HepG2 (cell line): ENCODE results near the gene MPV17L2. TPM values are rescaled to one million over a fixed set of nuclear protein-coding genes. Genes with fewer than 3 reads are reported as not detected.
A peak's percentile ranks its signal among the peaks of the same experiment; 100 is the strongest.

ENCODE experiments used
- ATF7 ChIP-seq, 2 experiments: fragments of 450-650 bp in 1 of 2; sonication (generic) in 1 of 2; formaldehyde crosslinking in 1 of 2; IDR thresholded peaks; 2 replicates each; pipeline versions ENCODE4 v1.4.0 to v1.6.1; 2016 to 2020; ENCODE audit warnings: antibody characterized with exemption in 1 of 2, mild to moderate bottlenecking in 1 of 2, missing genetic modification reagents in 1 of 2
- CBX2 ChIP-seq, 2 experiments: fragments of 200-600 bp in 1 of 2; sonication (generic); formaldehyde crosslinking in 1 of 2; IDR thresholded peaks; 2 replicates each; pipeline versions ENCODE4 v1.7.0 to v1.8.1; 2018 to 2022; ENCODE audit warnings: low read depth in 2 of 2, low read length in 1 of 2, mild to moderate bottlenecking in 1 of 2, missing genetic modification reagents in 1 of 2
- CREM ChIP-seq, 2 experiments: sonication (generic) in 1 of 2; formaldehyde crosslinking in 1 of 2; IDR thresholded peaks; 2 replicates each; pipeline versions ENCODE4 v1.4.0 to v1.6.1; 2016 to 2020; ENCODE audit warnings: antibody characterized with exemption in 1 of 2, mild to moderate bottlenecking in 1 of 2, missing genetic modification reagents in 1 of 2
- FLYWCH1 ChIP-seq: sonication (generic); formaldehyde crosslinking; IDR thresholded peaks from 2 replicates; pipeline ENCODE4 v1.8.1; 2023; ENCODE audit warnings: mild to moderate bottlenecking, missing genetic modification reagents
- HDAC2 ChIP-seq: sonication (generic); formaldehyde crosslinking; IDR thresholded peaks from 2 replicates; pipeline ENCODE4 v1.4.0; 2020; ENCODE audit warnings: missing genetic modification reagents
- KDM2A ChIP-seq: sonication (generic); formaldehyde crosslinking; IDR thresholded peaks from 2 replicates; pipeline ENCODE4 v1.4.0; 2020; ENCODE audit warnings: low read depth, missing genetic modification reagents, borderline replicate concordance
- KLF16 ChIP-seq, 2 experiments: sonication (generic) in 1 of 2; formaldehyde crosslinking in 1 of 2; IDR thresholded peaks; 2 replicates each; pipeline versions ENCODE4 v1.6.1 to v1.8.0; 2016 to 2023; ENCODE audit warnings: missing genetic modification reagents in 2 of 2, missing compliant biosample characterization in 1 of 2
- MIER3 ChIP-seq: IDR thresholded peaks from 2 replicates; pipeline ENCODE4 v1.6.1; 2016; ENCODE audit warnings: missing compliant biosample characterization, borderline replicate concordance
- NR2F6 ChIP-seq, 2 experiments: IDR thresholded peaks; 2 replicates each; pipeline ENCODE4 v1.6.1; 2016; ENCODE audit warnings: antibody characterized with exemption in 1 of 2, mild to moderate bottlenecking in 1 of 2
- RBM39 ChIP-seq: fragments of 200-400 bp; formaldehyde crosslinking; IDR thresholded peaks from one replicate; pipeline ENCODE4 v1.6.1; 2018; ENCODE audit warnings: antibody characterized with exemption, mild to moderate bottlenecking, low read depth, low read length; ENCODE audit not compliant: poor library complexity, severe bottlenecking
- SAP130 ChIP-seq: IDR thresholded peaks from 2 replicates; pipeline ENCODE4 v1.6.1; 2016; ENCODE audit warnings: low read depth
- SOX13 ChIP-seq, 3 experiments: fragments of 450-650 bp in 1 of 3; sonication (generic) in 1 of 3; formaldehyde crosslinking in 1 of 3; IDR thresholded peaks in 2 of 3; conservative IDR thresholded peaks in 1 of 3; 2 replicates each; pipeline versions ENCODE4 v1.5.0 to v1.6.1; 2016 to 2020; ENCODE audit warnings: antibody characterized with exemption in 1 of 3, mild to moderate bottlenecking in 1 of 3, missing compliant biosample characterization in 1 of 3, missing genetic modification reagents in 1 of 3, moderate library complexity in 1 of 3
- SRSF1 ChIP-seq: fragments of 200-400 bp; formaldehyde crosslinking; optimal IDR thresholded peaks from 2 replicates; pipeline ENCODE3; 2017; ENCODE audit warnings: mild to moderate bottlenecking, low read depth, low read length, moderate library complexity
- SUZ12 ChIP-seq: fragments of 150-350 bp; IDR thresholded peaks from 2 replicates; pipeline ENCODE4 v1.6.1; 2014; ENCODE audit warnings: low read depth, low read length
- TAF1 ChIP-seq: sonication (generic); formaldehyde crosslinking; IDR thresholded peaks from 2 replicates; pipeline ENCODE4 v1.4.0; 2020; ENCODE audit warnings: missing genetic modification reagents
- ZFP90 ChIP-seq: sonication (generic); formaldehyde crosslinking; IDR thresholded peaks from 2 replicates; pipeline ENCODE4 v1.8.0; 2022; ENCODE audit warnings: missing genetic modification reagents, mild to moderate bottlenecking, inconsistent platforms, borderline replicate concordance
- ZNF501 ChIP-seq: sonication (generic); formaldehyde crosslinking; IDR thresholded peaks from 2 replicates; pipeline ENCODE4 v1.5.1; 2020; ENCODE audit warnings: mild to moderate bottlenecking, moderate library complexity, missing genetic modification reagents
- ZNF543 ChIP-seq: sonication (generic); formaldehyde crosslinking; IDR thresholded peaks from 2 replicates; pipeline ENCODE4 v1.4.0; 2020; ENCODE audit warnings: mild to moderate bottlenecking, missing genetic modification reagents
- ZNF883 ChIP-seq: sonication (generic); formaldehyde crosslinking; IDR thresholded peaks from 2 replicates; pipeline ENCODE4 v1.5.1; 2020; ENCODE audit warnings: mild to moderate bottlenecking, missing genetic modification reagents; ENCODE audit errors: not compliant biosample characterization
- polyA plus RNA-seq, 8 experiments: library from polyadenylated mRNA; depleted of rRNA in 3 of 8; stranded (reverse) in 7 of 8; unstranded in 1 of 8; fragments of >200 nt; fragmentation: Illumina TruSeq in 4 of 8; extraction: Trizol in 4 of 8; gene quantifications; 2 replicates each; pipeline versions ENCODE4 v1.2.1 to v1.2.3, GENCODE V29; 2011 to 2016; ENCODE audit warnings: low read depth in 4 of 8, missing spikeins in 1 of 8, mixed read lengths in 1 of 8; ENCODE audit not compliant: insufficient read depth in 1 of 8
- total RNA-seq, 5 experiments: library from RNA; depleted of rRNA; stranded (reverse); fragments of >200 nt; fragmentation: Illumina TruSeq; extraction: Trizol; gene quantifications; 2 replicates each; pipeline ENCODE4 v1.2.3, GENCODE V29; 2016; ENCODE audit warnings: low read depth in 1 of 5
- TF ChIP-seq, protein P1 (sequence below): sonication (generic); formaldehyde crosslinking; IDR thresholded peaks from 2 replicates; pipeline ENCODE4 v1.4.0; 2020; ENCODE audit warnings: missing genetic modification reagents
- TF ChIP-seq, protein P2 (sequence below): sonication (generic); formaldehyde crosslinking; IDR thresholded peaks from 2 replicates; pipeline ENCODE4 v1.9.0; 2022; ENCODE audit warnings: missing genetic modification reagents, mild to moderate bottlenecking, borderline replicate concordance

Gene MPV17L2
- total and polyA plus RNA-seq, 2 of the 13 experiments (the other 11 are each of a cell fraction or from before 2014, with no cell fraction given), result 13.6 to 16.7 TPM

DNA sequence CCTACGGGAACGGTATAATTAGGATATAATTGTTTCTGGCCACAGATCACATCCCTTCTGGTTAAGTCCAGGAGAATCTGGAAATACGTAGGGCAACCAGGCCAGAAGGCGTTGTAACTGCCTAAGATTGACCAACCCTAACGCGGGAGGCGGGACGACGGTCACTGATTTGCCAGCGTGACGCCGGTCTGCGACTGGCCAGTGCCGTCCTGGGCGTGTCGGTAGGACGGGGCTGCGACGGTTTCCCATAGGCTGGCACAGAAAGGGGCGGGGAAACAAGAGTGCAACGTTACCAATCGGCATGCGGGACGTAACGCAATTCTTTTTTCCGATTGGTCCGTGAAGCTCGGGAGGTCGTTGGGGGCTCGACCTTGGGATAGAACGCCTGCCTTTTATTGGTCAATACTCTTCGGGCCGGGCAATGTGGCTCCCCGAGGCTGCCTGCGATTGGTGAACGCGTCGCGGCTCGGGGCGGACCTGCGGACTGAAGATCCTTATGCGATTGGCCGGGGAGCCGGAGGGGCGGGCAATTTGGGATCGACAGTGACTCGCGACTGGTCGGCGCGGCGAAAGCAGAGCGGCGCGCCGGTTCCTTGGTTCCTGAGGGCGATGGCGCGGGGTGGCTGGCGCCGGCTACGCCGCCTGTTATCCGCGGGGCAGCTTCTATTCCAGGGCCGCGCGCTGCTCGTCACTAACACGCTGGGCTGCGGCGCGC lies at the start of gene MPV17L2 (continued):
- TF ChIP-seq KDM2A (CRISPR knock-in tag), result peak; percentile 76; the same call in 1 of the 2 replicates
- peak; percentile 93 for TF ChIP-seq CREM (IDR thresholded peaks at IDR 0.05)
- TF ChIP-seq CREM (CRISPR knock-in tag; IDR thresholded peaks at IDR 0.05), result no peak
- peak; percentile 69; the same call in 1 of the 2 replicates for TF ChIP-seq ZNF501
- peak in 1 of 2 experiments; percentile 51; a peak in 2 of 4 replicates for TF ChIP-seq KLF16 (CRISPR knock-in tag; IDR thresholded peaks at IDR 0.05)
- TF ChIP-seq SUZ12, result no peak
- TF ChIP-seq RBM39, result no peak
- no peak for TF ChIP-seq ZNF543 (CRISPR knock-in tag)
- 0 out of 2 replicates have a peak, but pooled peaks have one; percentile 43 for TF ChIP-seq ZFP90 (CRISPR knock-in tag)
- TF ChIP-seq TAF1 (CRISPR knock-in tag), result peak; percentile 54; the same call in 1 of the 2 replicates
- no peak for TF ChIP-seq HDAC2 (CRISPR knock-in tag)
- TF ChIP-seq SRSF1, result peak; percentile 53
- peak; percentile 86 for TF ChIP-seq NR2F6 (IDR thresholded peaks at IDR 0.05)
- TF ChIP-seq NR2F6 (CRISPR knock-in tag; IDR thresholded peaks at IDR 0.05), result peak; percentile 64; the same call in 1 of the 2 replicates
- peak; percentile 95 for TF ChIP-seq SAP130 (CRISPR knock-in tag)
- TF ChIP-seq, protein P1, sequence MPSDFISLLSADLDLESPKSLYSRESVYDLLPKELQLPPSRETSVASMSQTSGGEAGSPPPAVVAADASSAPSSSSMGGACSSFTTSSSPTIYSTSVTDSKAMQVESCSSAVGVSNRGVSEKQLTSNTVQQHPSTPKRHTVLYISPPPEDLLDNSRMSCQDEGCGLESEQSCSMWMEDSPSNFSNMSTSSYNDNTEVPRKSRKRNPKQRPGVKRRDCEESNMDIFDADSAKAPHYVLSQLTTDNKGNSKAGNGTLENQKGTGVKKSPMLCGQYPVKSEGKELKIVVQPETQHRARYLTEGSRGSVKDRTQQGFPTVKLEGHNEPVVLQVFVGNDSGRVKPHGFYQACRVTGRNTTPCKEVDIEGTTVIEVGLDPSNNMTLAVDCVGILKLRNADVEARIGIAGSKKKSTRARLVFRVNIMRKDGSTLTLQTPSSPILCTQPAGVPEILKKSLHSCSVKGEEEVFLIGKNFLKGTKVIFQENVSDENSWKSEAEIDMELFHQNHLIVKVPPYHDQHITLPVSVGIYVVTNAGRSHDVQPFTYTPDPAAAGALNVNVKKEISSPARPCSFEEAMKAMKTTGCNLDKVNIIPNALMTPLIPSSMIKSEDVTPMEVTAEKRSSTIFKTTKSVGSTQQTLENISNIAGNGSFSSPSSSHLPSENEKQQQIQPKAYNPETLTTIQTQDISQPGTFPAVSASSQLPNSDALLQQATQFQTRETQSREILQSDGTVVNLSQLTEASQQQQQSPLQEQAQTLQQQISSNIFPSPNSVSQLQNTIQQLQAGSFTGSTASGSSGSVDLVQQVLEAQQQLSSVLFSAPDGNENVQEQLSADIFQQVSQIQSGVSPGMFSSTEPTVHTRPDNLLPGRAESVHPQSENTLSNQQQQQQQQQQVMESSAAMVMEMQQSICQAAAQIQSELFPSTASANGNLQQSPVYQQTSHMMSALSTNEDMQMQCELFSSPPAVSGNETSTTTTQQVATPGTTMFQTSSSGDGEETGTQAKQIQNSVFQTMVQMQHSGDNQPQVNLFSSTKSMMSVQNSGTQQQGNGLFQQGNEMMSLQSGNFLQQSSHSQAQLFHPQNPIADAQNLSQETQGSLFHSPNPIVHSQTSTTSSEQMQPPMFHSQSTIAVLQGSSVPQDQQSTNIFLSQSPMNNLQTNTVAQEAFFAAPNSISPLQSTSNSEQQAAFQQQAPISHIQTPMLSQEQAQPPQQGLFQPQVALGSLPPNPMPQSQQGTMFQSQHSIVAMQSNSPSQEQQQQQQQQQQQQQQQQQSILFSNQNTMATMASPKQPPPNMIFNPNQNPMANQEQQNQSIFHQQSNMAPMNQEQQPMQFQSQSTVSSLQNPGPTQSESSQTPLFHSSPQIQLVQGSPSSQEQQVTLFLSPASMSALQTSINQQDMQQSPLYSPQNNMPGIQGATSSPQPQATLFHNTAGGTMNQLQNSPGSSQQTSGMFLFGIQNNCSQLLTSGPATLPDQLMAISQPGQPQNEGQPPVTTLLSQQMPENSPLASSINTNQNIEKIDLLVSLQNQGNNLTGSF (CRISPR knock-in tag), result 0 out of 2 replicates have a peak, but pooled peaks have one; percentile 49
- no peak for TF ChIP-seq ATF7 (IDR thresholded peaks at IDR 0.05)
- TF ChIP-seq ATF7 (CRISPR knock-in tag; IDR thresholded peaks at IDR 0.05), result no peak
- TF ChIP-seq, protein P2, sequence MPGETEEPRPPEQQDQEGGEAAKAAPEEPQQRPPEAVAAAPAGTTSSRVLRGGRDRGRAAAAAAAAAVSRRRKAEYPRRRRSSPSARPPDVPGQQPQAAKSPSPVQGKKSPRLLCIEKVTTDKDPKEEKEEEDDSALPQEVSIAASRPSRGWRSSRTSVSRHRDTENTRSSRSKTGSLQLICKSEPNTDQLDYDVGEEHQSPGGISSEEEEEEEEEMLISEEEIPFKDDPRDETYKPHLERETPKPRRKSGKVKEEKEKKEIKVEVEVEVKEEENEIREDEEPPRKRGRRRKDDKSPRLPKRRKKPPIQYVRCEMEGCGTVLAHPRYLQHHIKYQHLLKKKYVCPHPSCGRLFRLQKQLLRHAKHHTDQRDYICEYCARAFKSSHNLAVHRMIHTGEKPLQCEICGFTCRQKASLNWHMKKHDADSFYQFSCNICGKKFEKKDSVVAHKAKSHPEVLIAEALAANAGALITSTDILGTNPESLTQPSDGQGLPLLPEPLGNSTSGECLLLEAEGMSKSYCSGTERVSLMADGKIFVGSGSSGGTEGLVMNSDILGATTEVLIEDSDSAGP (CRISPR knock-in tag), result peak; percentile 65; the same call in 1 of the 2 replicates
- no peak for TF ChIP-seq FLYWCH1 (CRISPR knock-in tag)
- no peak for TF ChIP-seq ZNF883
- TF ChIP-seq SOX13 (IDR thresholded peaks at IDR 0.05), result no peak
- TF ChIP-seq SOX13 (CRISPR knock-in tag; conservative IDR thresholded peaks at IDR 0.05 in 1 of 2, IDR thresholded peaks at IDR 0.05 in 1 of 2), result 0 out of 4 replicates have a peak, but pooled peaks of 1 of the 2 experiments have one; percentile 16
- no peak for TF ChIP-seq CBX2 (IDR thresholded peaks at IDR 0.05; ENCODE audit: low read depth, low read length)
- no peak for TF ChIP-seq CBX2 (CRISPR knock-in tag; IDR thresholded peaks at IDR 0.05; ENCODE audit: low read depth)
- TF ChIP-seq MIER3 (CRISPR knock-in tag), result no peak; the same call in 1 of the 2 replicates
